ENCODE measurements around the gene MRPL53.

Gene MRPL53

DNA sequence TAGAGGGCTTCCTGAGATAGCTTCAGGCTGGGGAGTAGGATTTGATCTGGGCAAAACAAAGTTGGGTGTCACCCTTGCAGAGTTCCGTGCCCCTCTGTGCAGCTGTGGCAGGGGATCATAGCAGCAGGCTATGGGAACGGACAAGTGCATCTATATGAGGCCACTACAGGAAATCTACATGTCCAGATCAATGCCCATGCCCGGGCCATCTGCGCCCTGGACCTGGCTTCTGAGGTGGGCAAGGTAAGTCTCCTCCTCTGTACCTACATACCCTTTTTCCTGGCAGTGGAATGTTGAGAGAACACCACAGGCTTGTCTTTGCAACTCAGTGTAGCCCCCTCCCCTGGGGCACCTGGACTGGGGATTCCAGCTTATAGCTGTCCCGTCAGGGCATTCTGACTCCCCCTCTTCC lies 47.5 kb downstream of the MRPL53 start:
- DNase-seq = no peak

GRCh38 chr2:74424139-74424992 lies 48.1 kb downstream of the MRPL53 start:
- no peak for DNase-seq

DNA sequence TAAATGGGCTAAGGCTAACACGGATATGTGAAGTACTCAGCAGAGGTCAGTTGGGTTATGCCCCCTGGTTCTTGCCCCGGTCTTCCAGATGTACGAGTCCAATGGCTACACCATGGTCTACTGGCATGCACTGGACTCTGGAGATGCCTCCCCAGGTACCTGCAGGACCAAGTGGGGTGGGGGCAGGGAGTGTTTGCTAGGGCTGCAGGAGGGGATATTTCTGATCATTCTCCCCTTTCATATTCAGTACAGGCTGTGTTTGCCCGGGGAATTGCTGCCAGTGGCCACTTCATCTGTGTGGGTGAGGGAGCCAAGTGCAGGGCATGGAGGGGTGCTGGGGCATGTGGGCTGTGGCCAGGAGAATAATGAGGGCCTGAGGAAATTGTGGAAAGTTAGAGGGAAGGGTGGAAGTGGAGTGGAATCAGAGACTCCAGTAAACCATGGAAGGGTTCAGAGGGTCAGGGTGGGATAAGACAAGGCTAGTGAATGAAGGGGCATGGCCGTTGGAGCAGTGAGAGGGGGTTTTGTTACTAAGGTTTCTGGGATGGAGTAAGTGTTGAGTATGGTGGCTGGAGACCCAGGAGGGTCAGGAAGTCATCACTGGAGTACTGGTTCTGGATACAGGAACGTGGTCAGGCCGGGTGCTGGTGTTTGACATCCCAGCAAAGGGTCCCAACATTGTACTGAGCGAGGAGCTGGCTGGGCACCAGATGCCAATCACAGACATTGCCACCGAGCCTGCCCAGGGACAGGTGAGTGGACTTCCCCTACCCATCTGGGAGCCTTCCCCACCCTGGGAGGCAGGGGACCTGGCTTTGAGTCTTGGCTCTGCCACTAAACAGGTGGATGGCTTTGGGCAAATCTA lies 49.0 kb downstream of the MRPL53 start:
- no peak for DNase-seq

Data from NCI-H446 (cell line).